ENCODE data around the gene RPL36.
"Not testable (repeated sequence)": the region's sequence is repeated elsewhere in the genome, so short reads cannot be mapped to it uniquely, and the experiment has no call there.

The RPL36 gene

DNA sequence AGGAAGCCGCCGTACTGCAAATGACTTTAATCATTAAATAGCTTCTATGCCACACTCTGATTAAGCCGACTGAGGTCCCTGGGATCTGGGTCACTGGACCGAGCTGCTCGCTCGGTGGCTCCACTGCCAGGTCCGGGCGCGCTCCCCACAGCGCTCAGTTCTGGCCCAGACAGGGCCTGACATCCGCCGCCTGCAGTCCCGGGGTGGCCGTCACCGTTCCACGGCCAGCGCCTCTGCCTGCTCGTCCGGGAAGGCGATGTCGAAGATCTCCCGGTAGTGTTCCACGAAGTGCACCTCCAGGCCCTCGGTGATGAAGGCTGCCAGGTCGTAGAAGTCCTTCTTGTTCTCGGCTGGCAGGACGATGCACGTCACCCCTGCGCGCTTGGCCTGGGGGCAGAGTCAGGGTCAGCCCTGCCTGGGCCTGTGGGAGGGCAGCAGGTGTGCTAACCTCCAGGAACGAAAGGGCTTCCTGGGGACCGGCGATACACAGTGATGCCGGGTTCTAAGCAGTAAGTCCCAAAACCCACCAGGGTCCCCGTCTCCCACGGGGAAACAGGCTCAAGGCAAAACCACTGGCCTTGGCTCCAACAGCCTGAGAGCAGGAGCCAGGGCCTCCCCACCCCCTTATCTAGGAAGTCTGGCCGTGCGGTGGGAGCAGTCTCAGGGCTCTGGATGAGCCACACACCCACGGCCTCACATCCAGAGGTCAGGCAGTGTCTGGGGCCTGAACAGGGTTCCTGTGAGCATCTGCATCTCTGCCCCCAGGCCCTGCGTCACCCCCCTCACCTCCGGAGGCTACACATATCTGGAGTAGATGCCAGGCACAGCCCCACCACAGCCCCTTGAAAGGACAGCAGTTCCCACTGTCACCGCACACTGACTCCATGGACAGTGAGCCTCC lies 2.0 kb downstream of the RPL36 start:
- no peak for DNase-seq

DNA sequence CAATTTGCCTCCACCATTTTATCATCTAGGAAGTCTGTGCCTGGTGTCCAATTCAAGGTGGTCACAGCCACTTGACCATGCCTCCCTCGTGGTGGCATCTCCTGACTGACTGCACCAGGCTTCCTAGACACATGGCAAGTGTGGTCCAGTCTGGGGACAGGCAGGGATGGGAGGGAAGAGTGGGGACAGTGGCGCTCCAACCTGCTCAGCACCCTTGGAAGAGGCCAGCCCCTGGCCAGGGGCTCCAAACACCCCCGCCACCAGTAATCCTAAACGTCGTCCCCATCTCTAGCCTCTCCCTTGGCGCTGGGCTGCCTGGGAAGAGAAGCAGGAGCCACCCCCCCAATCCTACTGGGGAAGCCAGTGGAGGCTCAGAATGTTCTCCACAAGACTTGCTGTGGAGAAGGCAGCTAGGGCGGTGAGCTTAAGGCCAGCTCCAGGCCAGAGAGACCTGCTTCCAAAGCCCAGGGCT lies 2.7 kb downstream of the RPL36 start:
- no peak for DNase-seq

DNA sequence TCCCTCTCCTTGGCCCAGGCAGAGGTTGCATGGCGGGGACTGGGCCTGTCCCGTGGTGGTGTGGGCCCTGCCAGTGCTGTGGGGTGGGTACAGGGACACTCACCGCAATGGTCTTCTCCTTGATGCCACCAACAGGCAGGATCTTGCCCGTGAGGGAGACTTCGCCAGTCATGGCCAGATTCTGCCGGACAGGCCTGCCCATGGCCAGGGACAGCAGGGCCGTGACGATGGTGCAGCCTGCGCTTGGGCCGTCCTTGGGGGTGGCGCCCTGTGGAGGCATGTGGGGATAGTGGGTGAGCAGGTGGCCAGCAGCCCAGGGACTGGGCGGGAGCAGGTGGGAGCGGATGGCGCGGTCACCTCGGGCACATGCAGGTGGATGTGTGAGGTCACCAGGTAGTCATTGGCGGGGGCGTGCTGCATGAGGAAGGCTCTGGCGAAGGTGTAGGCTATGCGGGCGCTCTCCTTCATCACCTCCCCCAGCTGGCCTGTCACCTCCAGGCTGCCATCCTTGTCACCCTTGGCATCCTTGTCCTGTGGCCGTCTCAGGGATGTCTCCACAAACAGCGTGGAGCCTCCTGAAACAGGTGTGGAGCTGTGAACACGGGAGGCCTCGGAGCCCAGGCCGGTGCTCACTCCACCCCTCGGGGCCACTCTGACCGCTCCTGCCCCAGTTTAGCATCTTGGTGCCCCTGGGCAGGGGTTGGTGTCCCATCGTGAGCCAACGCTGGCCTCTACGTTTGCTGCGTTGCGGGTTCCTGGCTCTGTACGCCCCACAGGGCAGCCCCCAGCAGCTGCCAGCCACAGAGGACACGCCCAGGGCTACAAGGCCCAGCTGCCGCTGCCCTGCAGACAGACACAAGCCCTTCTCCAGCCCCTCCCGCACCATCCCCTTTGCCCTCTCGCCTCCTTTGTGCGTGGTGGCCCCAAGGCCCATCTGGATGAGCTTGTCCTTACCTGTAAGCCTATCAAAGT lies 3.4 kb downstream of the RPL36 start:
- DNase-seq, result no peak

DNA sequence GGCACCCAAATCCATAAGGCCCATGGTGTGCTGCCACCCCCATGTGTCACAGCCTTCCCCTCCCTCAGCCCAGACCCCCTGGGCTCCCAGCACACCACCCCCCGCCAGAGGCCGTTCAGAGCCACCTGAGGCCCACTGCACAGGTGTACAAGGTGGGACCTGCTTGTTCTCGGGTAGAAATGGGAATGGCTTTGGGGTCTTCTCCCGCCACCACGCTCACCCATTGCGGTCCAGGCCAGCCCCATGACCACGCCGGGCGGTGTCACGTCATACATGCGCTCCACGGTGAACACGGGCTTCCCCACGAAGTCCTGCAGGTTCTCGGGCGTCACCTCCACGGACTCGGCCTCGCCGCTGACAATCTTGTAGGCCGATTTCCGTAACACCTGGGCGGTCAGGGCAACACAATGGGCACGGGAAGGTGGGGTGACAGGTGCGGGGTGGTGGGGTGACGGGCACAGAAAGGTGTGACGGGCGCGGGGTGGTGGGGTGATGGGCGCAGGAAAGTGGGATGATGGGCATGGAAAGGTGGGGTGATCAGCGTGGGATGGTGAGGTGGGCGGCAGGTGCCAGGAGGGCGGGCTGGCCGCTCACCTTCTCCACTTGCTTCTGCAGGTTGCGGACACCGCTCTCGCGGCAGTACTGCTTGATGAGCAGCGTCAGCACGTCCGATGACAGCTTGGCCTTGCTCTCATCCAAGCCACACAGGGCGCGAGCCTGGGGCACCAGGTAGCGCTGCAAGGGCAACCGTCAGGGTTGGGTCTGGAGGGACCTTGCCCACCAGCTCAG lies 4.3 kb downstream of the RPL36 start:
- DNase-seq, result no peak

DNA sequence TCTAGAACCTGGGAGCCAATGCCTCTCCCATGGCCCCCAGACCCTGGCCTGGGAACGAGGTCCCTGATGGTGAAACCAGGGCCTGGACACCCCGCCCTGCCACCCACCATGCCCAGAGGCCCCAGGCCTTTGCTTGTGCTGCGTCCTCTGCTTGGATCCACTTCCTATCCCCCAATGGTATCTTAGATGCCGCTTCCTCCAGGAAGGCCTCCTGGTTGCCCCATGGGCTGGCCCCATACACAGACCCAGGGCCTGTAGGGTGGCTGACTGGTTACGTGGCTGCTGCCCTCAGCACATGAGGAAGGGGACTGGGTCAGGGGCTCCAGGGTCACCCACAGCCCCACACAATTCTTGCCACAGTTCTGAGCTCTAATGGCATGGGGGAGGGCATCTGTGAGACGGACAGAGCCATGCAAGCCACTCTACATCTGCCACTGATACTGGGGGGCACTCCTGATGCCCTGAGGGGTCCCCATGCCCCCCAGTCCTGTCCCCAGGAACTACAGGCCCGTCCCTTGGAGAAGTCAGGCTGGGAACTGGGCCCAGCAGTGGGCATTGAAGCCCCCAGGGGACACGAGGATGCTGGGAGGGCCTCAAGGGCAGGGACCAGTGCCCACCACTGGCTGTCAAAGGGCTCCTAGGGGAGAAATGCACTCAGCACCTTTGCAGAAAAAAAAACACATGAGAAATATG lies 5.0 kb downstream of the RPL36 start:
- DNase-seq, result no peak

DNA sequence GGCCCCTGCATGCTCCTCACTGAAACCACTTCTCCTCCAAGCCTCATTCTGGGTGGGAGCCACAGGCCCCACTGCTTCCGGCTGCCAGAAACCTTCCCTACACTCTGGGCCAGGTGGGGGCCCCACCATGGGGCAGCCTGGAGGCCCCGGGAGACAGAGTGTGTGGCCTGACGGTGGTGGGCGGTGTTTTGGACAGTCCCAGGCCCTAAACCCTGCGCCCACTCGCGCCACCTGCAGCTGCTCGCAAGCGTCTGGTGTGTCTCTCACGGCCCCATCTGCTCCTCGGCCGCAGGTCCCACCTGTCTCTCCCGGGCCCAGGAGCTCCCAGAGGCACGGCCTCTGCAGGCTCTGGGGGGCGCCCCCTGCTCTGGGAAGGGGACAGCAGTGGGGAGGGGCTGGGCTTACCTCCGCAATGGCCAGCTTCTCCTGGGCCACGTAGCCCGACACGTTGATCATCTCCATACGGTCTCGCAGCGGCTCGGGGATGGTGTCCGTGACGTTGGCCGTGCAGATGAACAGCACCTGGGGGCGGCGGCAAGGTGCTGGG lies 5.6 kb downstream of the RPL36 start:
- no peak for DNase-seq

DNA sequence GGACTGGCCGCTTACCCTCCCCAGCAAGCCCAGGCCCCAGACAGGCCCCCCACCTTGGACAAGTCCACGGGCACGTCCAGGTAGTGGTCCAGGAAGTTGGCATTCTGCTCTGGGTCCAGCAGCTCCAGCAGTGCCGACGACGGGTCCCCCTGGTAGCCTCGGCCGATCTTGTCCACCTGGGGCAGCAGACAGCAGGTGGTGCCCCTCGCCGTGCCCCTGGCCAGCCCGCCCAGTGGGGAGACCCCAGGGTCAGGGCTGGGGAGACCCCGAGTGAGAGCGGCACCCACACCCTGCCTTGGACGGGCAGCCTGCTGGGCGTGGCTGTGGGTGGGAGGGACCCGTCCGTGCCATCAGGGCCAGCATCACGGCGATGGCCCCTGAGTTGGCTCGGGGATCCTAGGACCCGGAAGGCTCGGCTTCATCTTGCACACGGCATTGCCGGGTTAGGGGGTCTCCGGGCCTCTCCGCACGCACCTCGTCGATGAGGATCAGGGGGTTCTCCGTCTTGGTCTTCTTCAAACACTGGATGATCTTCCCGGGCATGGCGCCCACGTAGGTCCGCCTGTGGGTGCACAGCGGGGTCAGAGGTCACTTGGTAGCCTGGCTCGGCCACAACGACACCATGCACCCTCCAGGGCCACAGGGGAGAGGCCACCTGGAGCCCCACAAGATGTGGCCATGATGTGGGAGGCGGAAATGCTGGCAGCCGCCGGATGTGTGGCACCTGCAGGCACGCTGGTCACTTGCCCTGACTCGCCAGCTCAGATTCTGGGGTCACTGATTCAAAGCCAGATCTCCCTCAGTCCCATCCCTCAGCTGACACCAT lies 6.3 kb downstream of the RPL36 start:
- no peak for DNase-seq

DNA sequence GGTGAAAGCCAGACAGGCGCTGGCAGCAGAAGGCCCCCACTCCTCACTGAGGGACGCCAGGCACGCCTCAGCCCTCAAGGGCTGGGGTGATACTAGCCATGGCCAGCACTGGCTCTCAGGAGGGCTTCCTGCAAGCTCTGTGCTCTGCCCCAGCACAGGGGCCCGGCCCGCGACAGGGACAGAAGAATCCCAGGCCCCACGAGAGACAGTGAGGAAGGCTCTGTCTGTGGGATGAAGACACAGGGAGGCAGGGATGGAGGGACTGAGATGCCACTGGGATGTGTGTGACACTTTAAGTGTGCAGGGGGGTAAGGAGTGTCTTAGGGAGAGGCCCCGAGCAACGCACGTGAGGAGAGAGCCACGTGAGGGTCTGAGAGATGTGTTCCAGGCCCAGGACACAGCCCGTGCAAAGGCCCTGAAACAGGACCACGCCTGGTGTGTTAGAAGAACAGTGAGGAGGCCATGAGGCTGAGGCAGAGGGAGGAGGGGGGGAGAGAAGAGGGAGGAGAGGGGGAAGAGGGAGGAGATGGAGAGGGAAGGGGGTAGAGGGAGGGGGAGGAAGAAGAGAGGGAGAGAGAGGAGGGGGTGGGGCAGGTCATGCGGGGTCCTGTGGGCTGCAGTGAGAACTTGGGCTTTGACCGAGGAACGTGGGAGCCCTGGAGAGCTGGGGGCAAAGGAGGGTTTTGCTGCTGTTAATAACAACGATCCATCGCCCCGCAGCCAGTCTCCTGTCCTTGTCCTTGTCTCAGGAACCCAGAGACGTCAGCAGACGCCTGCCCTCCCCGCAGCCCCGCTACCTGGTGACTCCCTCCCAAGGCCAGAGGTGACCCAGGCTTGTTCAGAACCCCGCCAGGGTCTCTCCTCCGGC lies 7.2 kb downstream of the RPL36 start:
- no peak for DNase-seq

DNA sequence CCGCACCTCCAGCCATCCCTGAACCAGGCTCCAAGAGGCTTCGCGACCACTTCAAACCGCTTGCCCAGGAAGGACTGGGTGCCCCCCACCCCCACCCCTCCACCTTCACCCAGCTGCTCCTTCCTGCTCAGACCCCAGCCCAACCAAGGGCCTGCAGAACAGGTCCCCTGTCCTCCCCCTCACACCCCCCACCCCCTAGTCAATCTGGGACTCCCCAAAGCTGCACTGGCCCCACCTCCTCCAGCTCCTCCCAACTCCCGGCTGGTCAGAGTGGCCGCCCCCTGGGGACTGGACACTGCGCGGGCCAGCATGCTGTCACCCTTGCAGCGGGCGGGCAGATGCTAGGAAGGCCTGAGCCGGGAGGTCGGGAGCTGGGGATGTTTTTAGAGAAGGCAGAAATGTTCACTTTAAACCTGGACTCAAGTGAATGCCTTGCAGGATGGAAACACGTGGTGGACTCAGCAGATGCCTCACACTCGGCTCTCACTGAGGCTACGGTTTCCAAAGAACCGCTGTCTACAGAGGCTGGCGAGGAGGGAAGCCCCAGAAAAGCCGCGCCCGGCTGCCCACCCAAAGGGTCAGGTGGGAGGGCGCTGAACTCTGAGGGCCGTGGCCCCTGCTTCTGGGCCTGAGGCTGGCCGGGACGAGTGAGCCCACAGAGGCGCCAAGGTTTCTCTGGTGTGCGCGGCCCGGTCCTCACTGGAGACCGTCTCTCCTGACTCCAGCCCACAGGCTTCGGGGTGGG lies 8.0 kb downstream of the RPL36 start:
- DNase-seq, result no peak

DNA sequence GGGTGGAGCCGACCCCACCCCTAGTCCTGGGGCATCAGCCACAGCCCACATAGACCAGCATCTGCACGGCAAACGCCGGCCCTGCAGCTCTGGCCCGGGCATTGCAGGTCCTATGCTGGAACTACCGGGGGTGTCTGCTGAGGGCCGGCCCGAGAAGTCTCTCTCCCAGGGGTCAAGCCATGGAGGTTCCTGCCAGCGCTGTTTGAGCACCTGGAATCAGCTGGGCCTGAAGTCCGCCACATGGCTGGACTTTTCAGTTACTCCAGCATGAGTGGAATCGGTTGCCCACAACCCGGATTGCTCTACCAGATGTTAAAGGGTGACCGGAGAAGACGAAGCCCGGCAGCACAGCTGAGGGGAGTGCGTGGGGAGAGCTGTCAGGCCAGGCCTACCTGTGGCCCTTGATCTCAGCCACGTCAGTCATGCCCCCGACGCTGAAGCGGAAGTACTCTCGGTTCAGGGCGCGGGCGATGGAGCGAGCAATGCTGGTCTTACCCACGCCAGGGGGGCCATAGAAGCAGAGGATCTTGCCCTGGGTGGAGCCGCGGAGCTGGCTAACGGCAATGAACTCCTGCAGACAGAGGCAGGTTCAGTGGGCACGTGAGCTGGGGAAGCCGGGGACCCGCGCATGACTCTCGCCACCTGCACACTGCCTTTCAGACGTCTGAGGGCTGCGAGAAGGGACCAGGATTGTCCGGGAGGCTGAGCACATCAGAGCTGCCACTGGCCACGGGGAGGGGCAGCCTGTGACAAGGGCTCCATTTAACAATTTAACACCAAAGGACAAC lies 8.7 kb downstream of the RPL36 start:
- no peak for DNase-seq

DNA sequence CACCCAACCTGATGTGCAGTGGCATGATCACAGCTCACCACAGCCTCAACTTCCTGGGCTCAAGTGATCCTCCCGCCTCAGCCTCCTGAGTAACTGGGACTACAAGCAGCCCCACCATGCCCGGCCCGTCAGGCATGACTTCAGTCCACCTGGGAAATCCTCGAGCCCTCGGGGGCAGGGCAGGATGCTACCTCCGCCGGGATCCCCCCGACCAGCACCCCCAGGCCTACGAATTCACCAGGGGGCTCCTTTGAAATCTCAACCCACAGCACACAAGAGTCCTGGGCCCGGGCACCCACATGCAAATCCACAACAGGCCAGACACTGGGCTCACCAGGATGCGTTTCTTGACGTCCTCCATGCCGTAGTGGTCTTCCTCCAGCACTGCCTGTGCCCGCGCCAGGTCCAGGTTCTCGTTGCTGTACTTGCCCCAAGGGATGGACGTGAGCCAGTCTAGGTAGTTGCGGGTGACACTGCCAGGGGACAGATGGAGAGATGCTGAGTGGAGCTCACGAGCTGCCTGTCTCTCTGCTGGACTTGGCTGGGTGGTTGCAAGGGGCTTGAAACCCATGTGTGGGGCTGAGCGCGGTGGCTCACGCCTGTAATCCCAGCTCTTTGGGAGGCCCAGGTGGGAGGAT lies 10.5 kb downstream of the RPL36 start:
- no peak for DNase-seq

DNA sequence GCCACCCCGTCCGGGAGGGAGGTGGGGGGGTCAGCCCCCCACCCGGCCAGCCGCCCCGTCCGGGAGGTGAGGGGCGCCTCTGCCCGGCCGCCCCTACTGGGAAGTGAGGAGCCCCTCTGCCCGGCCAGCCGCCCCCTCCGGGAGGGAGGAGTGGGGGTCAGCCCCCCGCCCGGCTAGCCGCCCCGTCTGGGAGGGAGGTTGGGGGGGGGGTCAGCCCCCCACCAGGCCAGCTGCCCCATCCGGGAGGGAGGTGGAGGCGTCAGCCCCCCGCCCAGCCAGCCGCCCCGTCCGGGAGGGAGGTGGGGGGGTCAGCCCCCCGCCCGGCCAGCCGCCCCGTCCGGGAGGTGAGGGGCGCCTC lies 11.9 kb downstream of the RPL36 start:
- not testable (repeated sequence) for DNase-seq

DNA sequence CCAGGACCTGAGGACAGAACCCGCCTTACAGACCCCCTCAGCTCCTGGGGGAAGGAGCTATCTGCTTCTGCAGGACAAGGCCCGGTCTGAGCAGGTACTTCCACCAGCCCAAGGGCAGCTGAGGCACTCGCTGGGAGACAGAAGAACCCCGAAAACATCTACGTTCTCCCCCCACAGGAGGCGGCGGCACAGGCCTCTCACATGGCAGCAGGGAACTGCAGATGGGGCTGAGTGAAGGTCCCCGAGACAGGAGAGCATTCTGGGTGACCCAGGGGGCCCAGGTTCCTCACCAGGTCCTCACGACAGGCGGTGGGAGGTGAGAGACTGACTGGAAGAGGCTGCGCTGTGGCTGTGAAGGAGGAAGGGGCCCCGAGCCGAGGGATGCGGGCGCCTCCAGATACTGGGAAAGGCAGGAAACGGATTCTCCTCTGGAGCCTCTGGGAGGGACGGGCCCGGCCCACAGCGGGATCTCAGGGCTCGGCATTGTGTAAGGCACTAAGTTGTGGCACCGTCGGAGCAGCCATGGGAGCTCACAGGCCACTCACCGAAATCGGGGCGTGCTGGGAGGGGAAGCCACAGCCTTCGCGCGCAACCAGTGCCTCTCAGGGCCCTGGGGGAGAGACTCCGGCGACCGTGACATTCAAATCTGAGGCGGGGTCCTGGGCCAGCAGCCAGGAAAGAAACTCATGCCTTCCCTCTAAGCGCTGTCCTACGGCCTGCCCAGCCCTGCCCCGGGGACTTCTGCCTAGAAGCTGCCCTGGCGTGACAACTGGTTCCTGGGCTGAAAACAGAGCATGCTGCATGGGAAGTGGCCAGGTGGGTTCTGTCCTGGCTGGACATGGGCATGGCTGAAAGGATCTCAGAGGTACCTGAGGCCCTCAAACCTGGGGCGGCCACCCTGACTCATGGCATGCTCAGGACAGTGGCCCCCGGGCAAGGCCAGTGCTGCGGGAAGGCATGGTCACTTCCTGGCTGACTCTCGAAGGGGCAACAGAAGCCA lies 14.0 kb downstream of the RPL36 start:
- no peak for DNase-seq

DNA sequence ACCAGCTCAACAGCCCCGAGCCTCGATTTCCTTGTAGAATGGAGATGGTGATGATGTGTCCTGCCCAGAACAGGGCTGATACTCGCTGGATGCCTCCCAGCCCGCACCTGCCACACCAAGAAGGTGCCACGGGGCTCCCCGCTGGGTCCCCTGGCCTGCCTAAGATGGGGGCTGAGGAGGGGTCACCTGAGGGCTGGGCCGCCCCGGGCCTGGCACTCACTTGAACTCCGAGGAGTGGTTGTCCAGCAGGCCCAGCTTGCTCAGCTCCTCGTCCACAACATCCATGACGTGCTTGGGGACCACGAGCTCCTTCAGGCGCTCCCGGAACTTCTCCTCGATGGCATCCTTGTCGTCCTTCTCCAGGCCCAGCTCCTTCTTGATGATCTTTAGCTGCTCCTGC lies 15.5 kb downstream of the RPL36 start:
- no peak for DNase-seq

DNA sequence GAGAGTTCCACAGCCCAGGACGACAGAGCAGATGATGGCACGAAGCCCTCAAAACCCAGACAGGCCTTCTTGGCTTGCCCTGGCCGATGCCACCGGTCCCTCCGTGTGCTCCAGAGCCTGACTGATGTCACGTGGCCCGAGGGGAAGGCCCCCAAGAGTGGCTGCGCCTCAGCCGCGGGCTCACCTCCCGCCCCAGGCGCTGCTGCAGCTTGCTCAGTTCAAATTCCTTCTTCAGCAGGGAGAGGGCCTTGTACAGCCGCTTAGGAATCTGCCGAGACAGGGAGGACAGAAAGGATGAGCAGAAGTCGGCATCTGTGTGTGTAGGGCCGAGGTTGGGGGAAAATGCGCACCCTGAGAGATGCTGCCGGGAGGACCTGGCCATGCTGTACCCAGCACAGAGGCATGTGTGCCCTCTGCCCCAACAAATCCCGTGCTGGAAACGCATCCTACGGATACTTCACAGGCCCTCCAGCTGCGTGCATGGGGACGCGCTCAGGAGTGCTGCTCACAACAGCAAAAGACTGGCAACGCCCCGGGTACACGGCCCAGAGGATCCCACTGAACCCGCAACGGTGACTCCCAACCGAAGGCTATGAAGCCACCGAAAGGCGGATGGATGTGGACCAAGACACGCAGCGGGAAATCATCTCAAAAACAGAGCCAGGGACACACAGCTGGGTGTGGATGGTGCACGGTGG lies 16.9 kb downstream of the RPL36 start:
- DNase-seq, result no peak
